HepG2 (cell line): ENCODE measurements around the gene ACACB. TPM values are rescaled to one million over a fixed set of nuclear protein-coding genes. Genes with fewer than 3 reads are reported as not detected.

Experiments used
- BRF2 ChIP-seq: sonication (generic); formaldehyde crosslinking; IDR thresholded peaks from 2 replicates; pipeline ENCODE4 v1.8.1; 2022; ENCODE audit warnings: mild to moderate bottlenecking, missing genetic modification reagents
- HOXA3 ChIP-seq: sonication (generic); formaldehyde crosslinking; IDR thresholded peaks from 2 replicates; pipeline ENCODE4 v1.5.0; 2020; ENCODE audit warnings: missing genetic modification reagents
- HOXA7 ChIP-seq: sonication (generic); formaldehyde crosslinking; IDR thresholded peaks from 2 replicates; pipeline ENCODE4 v1.8.1; 2022; ENCODE audit warnings: mild to moderate bottlenecking, missing genetic modification reagents, moderate library complexity
- NFATC3 ChIP-seq: sonication (generic); formaldehyde crosslinking; IDR thresholded peaks from 2 replicates; pipeline ENCODE4 v1.5.1; 2020; ENCODE audit warnings: mild to moderate bottlenecking, missing genetic modification reagents
- NFE2 ChIP-seq: sonication (generic); formaldehyde crosslinking; IDR thresholded peaks from 2 replicates; pipeline ENCODE4 v1.4.0; 2020; ENCODE audit warnings: missing genetic modification reagents
- RFXAP ChIP-seq: sonication (generic); formaldehyde crosslinking; IDR thresholded peaks from 2 replicates; pipeline ENCODE4 v1.4.0; 2020; ENCODE audit warnings: missing genetic modification reagents, borderline replicate concordance
- TBL1XR1 ChIP-seq: fragments of 150-350 bp; IDR thresholded peaks from 2 replicates; pipeline ENCODE4 v1.6.1; 2014; ENCODE audit warnings: borderline replicate concordance, low read length; ENCODE audit not compliant: partially characterized antibody
- TMF1 ChIP-seq: sonication (generic); formaldehyde crosslinking; IDR thresholded peaks from 2 replicates; pipeline ENCODE4 v1.8.1; 2022; ENCODE audit warnings: low read depth, missing genetic modification reagents
- ZNF318 ChIP-seq: sonication (generic); formaldehyde crosslinking; IDR thresholded peaks from 2 replicates; pipeline ENCODE4 v1.4.0; 2020; ENCODE audit warnings: mild to moderate bottlenecking, missing genetic modification reagents
- ZNF569 ChIP-seq: sonication (generic); formaldehyde crosslinking; IDR thresholded peaks from 2 replicates; pipeline ENCODE4 v1.5.0; 2020; ENCODE audit warnings: mild to moderate bottlenecking, missing genetic modification reagents, moderate library complexity, borderline replicate concordance
- polyA plus RNA-seq, 8 experiments: library from polyadenylated mRNA; depleted of rRNA in 3 of 8; stranded (reverse) in 7 of 8; unstranded in 1 of 8; fragments of >200 nt; fragmentation: Illumina TruSeq in 4 of 8; extraction: Trizol in 4 of 8; gene quantifications; 2 replicates each; pipeline versions ENCODE4 v1.2.1 to v1.2.3, GENCODE V29; 2011 to 2016; ENCODE audit warnings: low read depth in 4 of 8, missing spikeins in 1 of 8, mixed read lengths in 1 of 8; ENCODE audit not compliant: insufficient read depth in 1 of 8
- total RNA-seq, 5 experiments: library from RNA; depleted of rRNA; stranded (reverse); fragments of >200 nt; fragmentation: Illumina TruSeq; extraction: Trizol; gene quantifications; 2 replicates each; pipeline ENCODE4 v1.2.3, GENCODE V29; 2016; ENCODE audit warnings: low read depth in 1 of 5

ACACB gene
- total and polyA plus RNA-seq, 2 of the 13 experiments (the other 11 are each of a cell fraction or from before 2014, with no cell fraction given) = 6.2 to 8.6 TPM

DNA sequence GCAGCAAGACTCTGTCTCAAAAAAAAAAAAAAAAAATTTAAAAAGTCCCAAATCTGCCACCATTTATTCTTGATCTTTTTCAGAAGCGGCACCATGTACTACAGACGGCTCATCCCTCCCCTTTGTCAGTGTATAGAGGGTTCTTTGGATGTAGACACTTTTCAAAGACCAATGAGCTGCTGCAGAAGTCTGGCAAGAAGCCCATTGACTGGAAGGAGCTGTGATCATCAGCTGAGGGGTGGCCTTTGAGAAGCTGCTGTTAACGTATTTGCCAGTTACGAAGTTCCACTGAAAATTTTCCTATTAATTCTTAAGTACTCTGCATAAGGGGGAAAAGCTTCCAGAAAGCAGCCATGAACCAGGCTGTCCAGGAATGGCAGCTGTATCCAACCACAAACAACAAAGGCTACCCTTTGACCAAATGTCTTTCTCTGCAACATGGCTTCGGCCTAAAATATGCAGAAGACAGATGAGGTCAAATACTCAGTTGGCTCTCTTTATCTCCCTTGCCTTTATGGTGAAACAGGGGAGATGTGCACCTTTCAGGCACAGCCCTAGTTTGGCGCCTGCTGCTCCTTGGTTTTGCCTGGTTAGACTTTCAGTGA lies 6.5 kb upstream of the ACACB start (continued):
- no peak for TF ChIP-seq HOXA7 (CRISPR knock-in tag)
- TF ChIP-seq BRF2 (CRISPR knock-in tag) = no peak
- no peak for TF ChIP-seq RFXAP (CRISPR knock-in tag)
- no peak for TF ChIP-seq ZNF318 (CRISPR knock-in tag)
- no peak for TF ChIP-seq NFATC3 (CRISPR knock-in tag)
- no peak for TF ChIP-seq TMF1 (CRISPR knock-in tag)
- no peak for TF ChIP-seq ZNF569 (CRISPR knock-in tag)
- no peak for TF ChIP-seq HOXA3 (CRISPR knock-in tag)
- TF ChIP-seq NFE2 (CRISPR knock-in tag) = no peak
- no peak for TF ChIP-seq TBL1XR1
- TF ChIP-seq, all 625 proteins: peak for 0
